Left lung (tissue), 14 donors: ENCODE measurements around the gene AGPAT3. TPM values are rescaled to one million over a fixed set of nuclear protein-coding genes. Genes with fewer than 3 reads are reported as not detected.

Source experiments
- ATAC-seq: fragments of 200-7000 bp; cut with Tn5 transposase; one replicate; pipeline ENCODE4 v1.9.1; 2020; ENCODE audit warnings: moderate library complexity
- DNase-seq, 4 donors: peaks; one replicate each; pipeline ENCODE4 v3.0.0-alpha.2; 2013 to 2020
- H3K27ac ChIP-seq, 2 donors: fragments of 200-600 bp; sonication (generic) in 1 of 2; one replicate each; pipeline versions ENCODE4 v1.5.0 to v1.8.0; 2020 to 2021
- H3K27me3 ChIP-seq, 2 donors: fragments of 200-600 bp; sonication (generic) in 1 of 2; one replicate each; pipeline versions ENCODE4 v1.5.0 to v1.8.0; 2020 to 2021
- H3K36me3 ChIP-seq, 2 donors: fragments of 200-600 bp; sonication (generic) in 1 of 2; one replicate each; pipeline versions ENCODE4 v1.5.0 to v1.8.0; 2020 to 2021
- H3K4me1 ChIP-seq, 2 donors: fragments of 200-600 bp; one replicate each; pipeline ENCODE4 v1.8.0; 2021
- H3K4me3 ChIP-seq, 2 donors: fragments of 200-600 bp; sonication (generic) in 1 of 2; one replicate each; pipeline versions ENCODE4 v1.5.0 to v1.8.0; 2020 to 2021; ENCODE audit warnings: mild to moderate bottlenecking in 1 of 2
- H3K9me3 ChIP-seq, 2 donors: fragments of 200-600 bp; sonication (generic) in 1 of 2; one replicate each; pipeline versions ENCODE4 v1.5.0 to v1.8.0; 2020 to 2021
- intact Hi-C, 2 donors: fragments of 100-400 bp; cut with DNase I; formaldehyde crosslinking; loops; one replicate each; pipeline versions ENCODE4 v1.11.2 to v1.14.2; 2022
- long read RNA-seq, 12 donors: library from polyadenylated mRNA in 2 of 12; unstranded in 2 of 12; transcript quantifications; one replicate each; pipeline ENCODE4 v2.0.0 and lab custom pipeline, GENCODE V29; 2019 to 2026
- polyA plus RNA-seq, 6 donors: library from polyadenylated mRNA; unstranded; fragments of 120-200 nt; gene quantifications; one replicate each; pipeline ENCODE4 v1.2.1, GENCODE V29; 2013; ENCODE audit not compliant: insufficient read length in 6 of 6
- total RNA-seq, 2 donors: library from RNA; stranded (reverse); fragmentation: NEBNext Ultra II Directional; extraction: Animal tissue kit (Norgen Biotek cat#: 25700); gene quantifications; one replicate each; pipeline ENCODE4 v1.2.1, GENCODE V29; 2021
- TF ChIP-seq, protein P1 (sequence below), 2 donors: fragments of 200-600 bp; sonication (generic) in 1 of 2; IDR thresholded peaks; one replicate each; pipeline versions ENCODE4 v1.5.0 to v1.8.0; 2021; ENCODE audit warnings: antibody characterized with exemption in 2 of 2
- donor health status: DM: no; HTN: yes; CAD: no.
- donor health status: DM: no; HTN: no; CAD: no.

The AGPAT3 gene, protein sequence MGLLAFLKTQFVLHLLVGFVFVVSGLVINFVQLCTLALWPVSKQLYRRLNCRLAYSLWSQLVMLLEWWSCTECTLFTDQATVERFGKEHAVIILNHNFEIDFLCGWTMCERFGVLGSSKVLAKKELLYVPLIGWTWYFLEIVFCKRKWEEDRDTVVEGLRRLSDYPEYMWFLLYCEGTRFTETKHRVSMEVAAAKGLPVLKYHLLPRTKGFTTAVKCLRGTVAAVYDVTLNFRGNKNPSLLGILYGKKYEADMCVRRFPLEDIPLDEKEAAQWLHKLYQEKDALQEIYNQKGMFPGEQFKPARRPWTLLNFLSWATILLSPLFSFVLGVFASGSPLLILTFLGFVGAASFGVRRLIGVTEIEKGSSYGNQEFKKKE
- total RNA-seq: 100 to 1,000 TPM; 106 to 111 TPM
- 10 to 100 TPM; 37.4 to 47.6 (median 42.2) TPM for polyA plus RNA-seq
- long read RNA-seq, donor 1, full-length matches to known transcripts: 13 of 13 reads
- long read RNA-seq, donor 1, partial matches to known transcripts: 0 of 13 reads
- long read RNA-seq, donor 1, other reads (novel, unspliced or antisense): 0 of 13 reads
- long read RNA-seq, donor 2, full-length matches to known transcripts: 13 of 13 reads
- long read RNA-seq, donor 2, partial matches to known transcripts: 0 of 13 reads
- long read RNA-seq, donor 2, other reads (novel, unspliced or antisense): 0 of 13 reads
- long read RNA-seq, donor 3, full-length matches to known transcripts: 8 of 8 reads
- long read RNA-seq, donor 3, partial matches to known transcripts: 0 of 8 reads
- long read RNA-seq, donor 3, other reads (novel, unspliced or antisense): 0 of 8 reads
- long read RNA-seq, donor 4, full-length matches to known transcripts: 2 of 6 reads
- long read RNA-seq, donor 4, partial matches to known transcripts: 0 of 6 reads
- long read RNA-seq, donor 4, other reads (novel, unspliced or antisense): 4 of 6 reads
- long read RNA-seq, donor 5, full-length matches to known transcripts: 7 of 28 reads
- long read RNA-seq, donor 5, partial matches to known transcripts: 21 of 28 reads
- long read RNA-seq, donor 5, other reads (novel, unspliced or antisense): 0 of 28 reads
- long read RNA-seq, donor 6, full-length matches to known transcripts: 4 of 4 reads
- long read RNA-seq, donor 6, partial matches to known transcripts: 0 of 4 reads
- long read RNA-seq, donor 6, other reads (novel, unspliced or antisense): 0 of 4 reads
- long read RNA-seq, donor 7, full-length matches to known transcripts: 4 of 4 reads
- long read RNA-seq, donor 7, partial matches to known transcripts: 0 of 4 reads
- long read RNA-seq, donor 7, other reads (novel, unspliced or antisense): 0 of 4 reads
- long read RNA-seq, donor 8, full-length matches to known transcripts: 9 of 17 reads
- long read RNA-seq, donor 8, partial matches to known transcripts: 8 of 17 reads
- long read RNA-seq, donor 8, other reads (novel, unspliced or antisense): 0 of 17 reads
- long read RNA-seq, donor 9: 0 reads
- long read RNA-seq, donor 10, full-length matches to known transcripts: 2 of 10 reads
- long read RNA-seq, donor 10, partial matches to known transcripts: 2 of 10 reads
- long read RNA-seq, donor 10, other reads (novel, unspliced or antisense): 6 of 10 reads
- long read RNA-seq, donor 11, full-length matches to known transcripts: 25 of 32 reads
- long read RNA-seq, donor 11, partial matches to known transcripts: 7 of 32 reads
- long read RNA-seq, donor 11, other reads (novel, unspliced or antisense): 0 of 32 reads
- long read RNA-seq, donor 12, full-length matches to known transcripts: 5 of 5 reads
- long read RNA-seq, donor 12, partial matches to known transcripts: 0 of 5 reads
- long read RNA-seq, donor 12, other reads (novel, unspliced or antisense): 0 of 5 reads

GRCh38 chr21:43864962-43865539, at the start of gene AGPAT3:
AGPAT3 (plus strand) TSS chr21:43865223; CDS start chr21:43959682, 94,459 bp downstream.
- TF ChIP-seq, protein P1, sequence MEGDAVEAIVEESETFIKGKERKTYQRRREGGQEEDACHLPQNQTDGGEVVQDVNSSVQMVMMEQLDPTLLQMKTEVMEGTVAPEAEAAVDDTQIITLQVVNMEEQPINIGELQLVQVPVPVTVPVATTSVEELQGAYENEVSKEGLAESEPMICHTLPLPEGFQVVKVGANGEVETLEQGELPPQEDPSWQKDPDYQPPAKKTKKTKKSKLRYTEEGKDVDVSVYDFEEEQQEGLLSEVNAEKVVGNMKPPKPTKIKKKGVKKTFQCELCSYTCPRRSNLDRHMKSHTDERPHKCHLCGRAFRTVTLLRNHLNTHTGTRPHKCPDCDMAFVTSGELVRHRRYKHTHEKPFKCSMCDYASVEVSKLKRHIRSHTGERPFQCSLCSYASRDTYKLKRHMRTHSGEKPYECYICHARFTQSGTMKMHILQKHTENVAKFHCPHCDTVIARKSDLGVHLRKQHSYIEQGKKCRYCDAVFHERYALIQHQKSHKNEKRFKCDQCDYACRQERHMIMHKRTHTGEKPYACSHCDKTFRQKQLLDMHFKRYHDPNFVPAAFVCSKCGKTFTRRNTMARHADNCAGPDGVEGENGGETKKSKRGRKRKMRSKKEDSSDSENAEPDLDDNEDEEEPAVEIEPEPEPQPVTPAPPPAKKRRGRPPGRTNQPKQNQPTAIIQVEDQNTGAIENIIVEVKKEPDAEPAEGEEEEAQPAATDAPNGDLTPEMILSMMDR (IDR thresholded peaks at IDR 0.05): no peak
- ATAC-seq: peak; percentile 3

GRCh38 chr21:43815991-43816390, 49.0 kb upstream of the AGPAT3 start:
- DNase-seq (peak in 1 of 4 donors; percentile 70), ATAC-seq (no peak)
- TF ChIP-seq, protein P1 (IDR thresholded peaks at IDR 0.05): no peak
- Histone ChIP-seq H3K9me3 (no peaks in the 10 kb centered on the region), H3K27me3 (no peaks in the 10 kb centered on the region), H3K4me3 (no peak overlapping the region), H3K27ac (no peak overlapping the region), H3K36me3 (no peaks in the 10 kb centered on the region), H3K4me1 (peaks cover 14 to 53% of the 10 kb centered on the region in 2 donors)
- intact Hi-C loops: no loop called here

More at GRCh38 chr21:43864962-43865539, at the start of gene AGPAT3:
- peak in 1 of 4 donors; percentile 83 for DNase-seq
- Histone ChIP-seq H3K9me3 (no peaks in the 10 kb centered on the region), H3K27ac (peak within 1 kb of the TSS; percentile 87 to 88), H3K4me3 (peak within 1 kb of the TSS; percentile 59 to 78), H3K36me3 (no peaks in the 10 kb centered on the region), H3K4me1 (peaks cover 6 to 47% of the 10 kb centered on the region in 2 donors), H3K27me3 (peaks cover 0 to 6% of the 10 kb centered on the region in 2 donors)
- intact Hi-C loops: no loop called here

GRCh38 chr21:43816611-43817071, 48.4 kb upstream of the AGPAT3 start:
- peaks cover 10 to 47% of the 10 kb centered on the region in 2 donors for H3K4me1 ChIP-seq
- no peaks in the 10 kb centered on the region for H3K36me3 ChIP-seq
- intact Hi-C loops: no loop called here
- H3K9me3 ChIP-seq: no peaks in the 10 kb centered on the region
- H3K27ac ChIP-seq: no peak overlapping the region
- H3K27me3 ChIP-seq: no peaks in the 10 kb centered on the region
- no peak overlapping the region for H3K4me3 ChIP-seq
- ATAC-seq (no peak), DNase-seq (peak in 1 of 4 donors; percentile 62)
- TF ChIP-seq, protein P1 (IDR thresholded peaks at IDR 0.05): no peak
